Keratinocyte (primary cell): ENCODE data around the gene HS1BP3. TPM values are rescaled to one million over a fixed set of nuclear protein-coding genes. Genes with fewer than 3 reads are reported as not detected.

Experiments used
- DNase-seq: peaks from one replicate; pipeline ENCODE4 v3.0.0-alpha.2; 2011; ENCODE audit warnings: low read depth, missing footprints, low spot score
- FAIRE-seq: peaks from 2 replicates; lab custom pipeline; 2011; peaks lifted over from hg19 to GRCh38; lab: Jason Lieb, UNC
- H2AFZ ChIP-seq: 2 replicates; pipeline ENCODE4 v1.6.0; 2012; ENCODE audit warnings: low read length, control low read depth, inconsistent platforms; ENCODE audit not compliant: control insufficient read depth
- H3K27ac ChIP-seq: 2 replicates; pipeline ENCODE4 v1.5.1; 2011; ENCODE audit warnings: low read length; ENCODE audit not compliant: control insufficient read depth, insufficient read depth
- H3K27me3 ChIP-seq: 3 replicates; pipeline ENCODE4 v1.6.0; 2011; ENCODE audit warnings: low read length; ENCODE audit not compliant: control insufficient read depth, insufficient read depth; ENCODE audit errors: extremely low read depth
- H3K36me3 ChIP-seq, 2 experiments: 2 replicates in 1 of 2; 3 replicates in 1 of 2; pipeline ENCODE4 v1.5.1; 2011; ENCODE audit warnings: low read length in 2 of 2, mild to moderate bottlenecking in 1 of 2; ENCODE audit not compliant: control insufficient read depth in 2 of 2, insufficient read depth in 2 of 2; ENCODE audit errors: extremely low read depth in 1 of 2
- H3K4me1 ChIP-seq: 3 replicates; pipeline ENCODE4 v1.5.1; 2011; ENCODE audit warnings: low read length; ENCODE audit not compliant: control insufficient read depth, insufficient read depth; ENCODE audit errors: extremely low read depth
- H3K4me2 ChIP-seq: 3 replicates; pipeline ENCODE4 v1.6.0; 2011; ENCODE audit warnings: low read depth, low read length; ENCODE audit not compliant: control insufficient read depth, insufficient read depth; ENCODE audit errors: extremely low read depth
- H3K4me3 ChIP-seq, 3 experiments: fragments of 200-600 bp in 1 of 3; sonication (generic) in 1 of 3; 2 replicates in 2 of 3; 3 replicates in 1 of 3; pipeline ENCODE4 v1.5.1; 2011 to 2016; ENCODE audit warnings: low read length in 3 of 3, mild to moderate bottlenecking in 3 of 3, control low read depth in 2 of 3, inconsistent platforms in 1 of 3, low read depth in 1 of 3, mixed read lengths in 1 of 3, mixed run types in 1 of 3, moderate library complexity in 1 of 3; ENCODE audit not compliant: control insufficient read depth in 2 of 3, insufficient read depth in 2 of 3; ENCODE audit errors: extremely low read depth in 1 of 3
- H3K79me2 ChIP-seq: 2 replicates; pipeline ENCODE4 v1.6.0; 2012; ENCODE audit warnings: low read length; ENCODE audit not compliant: control insufficient read depth, insufficient read depth
- H3K9ac ChIP-seq: 3 replicates; pipeline ENCODE4 v1.6.0; 2011; ENCODE audit warnings: low read length; ENCODE audit not compliant: control insufficient read depth, insufficient read depth; ENCODE audit errors: extremely low read depth
- H3K9me1 ChIP-seq: 3 replicates; pipeline ENCODE4 v1.6.0; 2011; ENCODE audit warnings: low read length; ENCODE audit not compliant: control insufficient read depth, insufficient read depth; ENCODE audit errors: extremely low read depth
- H3K9me3 ChIP-seq: 2 replicates; pipeline ENCODE4 v1.5.1; 2012; ENCODE audit warnings: low read depth, low read length; ENCODE audit not compliant: control insufficient read depth
- H4K20me1 ChIP-seq: 3 replicates; pipeline ENCODE4 v1.6.0; 2011; ENCODE audit warnings: low read length; ENCODE audit not compliant: control insufficient read depth, insufficient read depth; ENCODE audit errors: extremely low read depth
- CTCF ChIP-seq, 3 experiments: IDR thresholded peaks in 1 of 3; conservative IDR thresholded peaks in 1 of 3; optimal IDR thresholded peaks in 1 of 3; 2 replicates in 2 of 3; 3 replicates in 1 of 3; pipeline versions ENCODE3 to v1.5.1; 2011; ENCODE audit warnings: low read length in 3 of 3, mild to moderate bottlenecking in 3 of 3, moderate library complexity in 2 of 3, control low read depth in 1 of 3, inconsistent platforms in 1 of 3; ENCODE audit not compliant: insufficient read depth in 2 of 3; ENCODE audit errors: extremely low read depth in 1 of 3
- EZH2 ChIP-seq: IDR thresholded peaks from one replicate; pipeline ENCODE4 v1.6.1; 2012; ENCODE audit warnings: inconsistent platforms, mild to moderate bottlenecking, low read length, moderate library complexity
- dilution Hi-C: fragments of 300-500 bp; cut with MboI; formaldehyde crosslinking; loops from one replicate; pipeline ENCODE4 v1.7.0; 2020; ENCODE audit warnings: low sequenced_read_pairs; ENCODE audit not compliant: extremely low pct_ligation_motif_present
- polyA plus RNA-seq, 5 experiments: library from polyadenylated mRNA; depleted of rRNA in 3 of 5; stranded (reverse) in 3 of 5; stranded (forward) in 1 of 5; unstranded in 1 of 5; fragments of >200 nt; gene quantifications; 1 replicate in 1 of 5; 2 replicates in 3 of 5; 3 replicates in 1 of 5; pipeline versions ENCODE4 v1.2.1 to v1.2.3, GENCODE V29; 2011 to 2012; ENCODE audit warnings: missing spikeins in 2 of 5, low read depth in 1 of 5, low replicate concordance in 1 of 5

Gene HS1BP3
- polyA plus RNA-seq, 1 donor (not counting 4 experiments of a cell fraction or from before 2014, with no cell fraction given) = 18.5 TPM

GRCh38 chr2:20614201-20615067 is 36.5 kb downstream of the HS1BP3 start:
- Histone ChIP-seq H2AFZ (no peak overlapping the region), H3K36me3 (no peaks in the 10 kb centered on the region), H3K79me2 (no peaks in the 10 kb centered on the region), H3K27me3 (no peaks in the 10 kb centered on the region), H3K27ac (no peak overlapping the region), H3K9ac (no peak overlapping the region), H3K9me1 (no peaks in the 10 kb centered on the region), H3K4me1 (peaks cover 12% of the 10 kb centered on the region), H4K20me1 (peaks cover 2% of the 10 kb centered on the region), H3K4me2 (peak overlapping the region; percentile 9), H3K4me3 (no peak overlapping the region), H3K9me3 (no peaks in the 10 kb centered on the region)
- DNase-seq (no peak), FAIRE-seq (no peak)
- dilution Hi-C loops = no loop called here
- no peak for TF ChIP-seq CTCF (optimal IDR thresholded peaks at IDR 0.05 in 1 of 3, IDR thresholded peaks at IDR 0.05 in 1 of 3, conservative IDR thresholded peaks at IDR 0.05 in 1 of 3; ENCODE audit: extremely low read depth in 1 of 3, insufficient read depth in 2 of 3, low read length in 3 of 3)
- TF ChIP-seq EZH2 = no peak

GRCh38 chr2:20612925-20613916 is 37.7 kb downstream of the HS1BP3 start:
- dilution Hi-C loops = no loop called here
- Histone ChIP-seq H3K27ac (no peak overlapping the region), H3K27me3 (no peaks in the 10 kb centered on the region), H3K4me2 (no peak overlapping the region), H2AFZ (no peak overlapping the region), H4K20me1 (peaks cover 2% of the 10 kb centered on the region), H3K9me3 (no peaks in the 10 kb centered on the region), H3K79me2 (no peaks in the 10 kb centered on the region), H3K4me1 (peaks cover 10% of the 10 kb centered on the region), H3K4me3 (no peak overlapping the region), H3K9me1 (no peaks in the 10 kb centered on the region), H3K36me3 (no peaks in the 10 kb centered on the region), H3K9ac (no peak overlapping the region)
- FAIRE-seq (no peak), DNase-seq (no peak)
- TF ChIP-seq CTCF (optimal IDR thresholded peaks at IDR 0.05 in 1 of 3, IDR thresholded peaks at IDR 0.05 in 1 of 3, conservative IDR thresholded peaks at IDR 0.05 in 1 of 3; ENCODE audit: extremely low read depth in 1 of 3, insufficient read depth in 2 of 3, low read length in 3 of 3) (no peak), EZH2 (no peak)
